GM19351 (cell line): ENCODE measurements around the gene TLL2.

Source experiments
- ATAC-seq: cut with Tn5 transposase; IDR thresholded peaks from one replicate; pipeline ENCODE4 v1.9.1; 2021; ENCODE audit warnings: mild to moderate bottlenecking, moderate library complexity; ENCODE audit not compliant: unreplicated experiment

Gene TLL2

DNA sequence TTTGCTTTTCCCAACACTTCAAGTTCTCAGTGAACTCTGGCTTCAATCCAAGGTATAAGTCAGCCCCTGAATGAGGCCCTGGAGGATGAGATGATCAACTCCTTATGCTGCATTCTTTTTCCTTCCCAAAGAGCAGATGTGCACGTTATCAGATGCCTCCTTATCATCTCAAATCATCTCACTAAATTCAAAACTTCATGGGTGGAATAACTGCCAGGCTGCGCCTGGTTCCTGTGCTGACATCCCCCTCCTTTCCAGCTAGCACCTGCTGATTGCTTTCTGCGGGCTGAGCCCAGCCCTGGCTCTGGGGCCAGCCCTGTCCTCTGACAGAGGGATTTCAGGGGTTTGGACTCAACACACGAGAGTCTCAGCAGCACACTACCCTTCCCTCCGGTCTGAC lies 44.9 kb downstream of the TLL2 start:
- no peak for ATAC-seq

DNA sequence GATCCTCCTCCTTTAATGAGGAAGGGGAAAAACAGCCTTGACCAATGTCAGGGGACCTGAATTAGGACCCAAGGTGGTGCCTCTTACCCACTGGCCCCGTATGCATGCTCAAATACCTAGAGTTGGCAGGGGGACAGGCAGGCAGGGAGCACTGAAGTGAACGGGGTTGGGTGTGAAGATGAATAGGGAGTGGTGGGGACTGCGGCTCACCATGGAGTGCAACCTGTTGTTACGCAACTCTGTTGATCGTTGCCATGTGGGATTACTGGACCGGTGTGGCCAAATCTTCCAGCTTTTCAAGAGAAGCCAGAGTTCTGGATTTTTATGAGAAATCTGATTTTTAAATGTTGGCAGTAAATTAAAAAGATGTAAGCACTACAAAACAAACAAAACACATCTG lies 48.1 kb downstream of the TLL2 start:
- ATAC-seq: no peak

DNA sequence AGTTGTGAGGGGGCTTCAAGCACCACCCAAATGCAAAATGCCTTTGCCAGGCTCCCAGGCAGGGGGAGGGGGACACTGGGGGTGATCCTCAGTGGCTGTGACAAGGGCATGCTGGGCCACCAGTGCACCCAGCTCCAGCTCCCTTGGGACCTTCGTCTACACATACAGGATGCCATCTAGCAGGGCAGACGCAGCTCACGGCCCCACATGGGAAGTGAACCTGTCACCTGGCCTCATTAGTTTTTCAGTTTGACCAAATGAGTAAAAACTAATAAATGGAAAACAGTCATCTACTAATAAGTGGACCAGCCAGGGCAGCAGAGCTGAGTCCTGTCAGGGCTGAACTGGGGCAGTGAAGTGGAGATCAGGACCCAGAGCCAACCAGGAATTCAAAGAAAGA lies 50.2 kb downstream of the TLL2 start:
- ATAC-seq: no peak

DNA sequence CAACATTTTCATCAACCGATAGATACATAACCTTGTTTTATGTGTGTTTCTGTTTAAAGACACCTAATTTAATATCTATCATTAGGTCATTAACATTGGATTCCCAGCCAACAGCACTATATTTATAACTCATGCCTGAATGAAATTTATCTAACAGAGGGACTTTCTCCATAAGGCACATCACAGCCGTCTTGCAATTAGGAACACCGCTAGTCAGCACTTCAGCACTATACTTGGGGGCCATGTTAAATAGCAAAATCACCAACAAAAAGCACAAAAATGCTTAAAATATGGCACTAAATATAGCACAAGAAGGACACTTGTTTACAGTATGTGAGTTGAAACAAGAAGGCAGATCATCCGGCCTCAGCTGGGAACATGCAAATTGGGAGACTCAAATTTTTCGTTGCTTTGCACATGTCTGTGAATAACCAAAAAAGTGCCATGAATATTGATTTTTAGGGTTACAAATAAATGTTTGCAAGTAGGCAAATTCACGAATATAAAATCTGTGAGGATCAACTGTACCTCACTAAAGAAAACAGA lies 51.0 kb downstream of the TLL2 start:
- no peak for ATAC-seq

DNA sequence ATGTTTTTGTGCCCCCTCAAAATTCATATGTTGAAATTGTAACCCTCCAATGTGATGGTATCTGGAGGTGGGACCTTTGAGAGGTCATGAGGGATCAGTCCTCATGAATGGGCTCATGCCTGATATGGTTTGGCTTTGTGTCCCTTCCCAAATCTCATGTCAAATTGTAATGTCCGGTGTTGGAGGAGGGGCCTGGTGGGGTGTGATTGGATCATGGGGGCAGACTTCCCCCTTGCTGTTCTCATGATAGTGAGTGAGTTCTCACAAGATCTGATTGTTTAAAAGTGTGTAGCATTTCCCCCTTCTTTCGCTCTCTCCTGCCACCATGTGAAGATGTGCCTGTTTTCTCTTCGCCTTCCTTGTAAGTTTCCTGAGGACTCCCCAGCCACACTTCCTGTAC lies 53.4 kb downstream of the TLL2 start:
- no peak for ATAC-seq

DNA sequence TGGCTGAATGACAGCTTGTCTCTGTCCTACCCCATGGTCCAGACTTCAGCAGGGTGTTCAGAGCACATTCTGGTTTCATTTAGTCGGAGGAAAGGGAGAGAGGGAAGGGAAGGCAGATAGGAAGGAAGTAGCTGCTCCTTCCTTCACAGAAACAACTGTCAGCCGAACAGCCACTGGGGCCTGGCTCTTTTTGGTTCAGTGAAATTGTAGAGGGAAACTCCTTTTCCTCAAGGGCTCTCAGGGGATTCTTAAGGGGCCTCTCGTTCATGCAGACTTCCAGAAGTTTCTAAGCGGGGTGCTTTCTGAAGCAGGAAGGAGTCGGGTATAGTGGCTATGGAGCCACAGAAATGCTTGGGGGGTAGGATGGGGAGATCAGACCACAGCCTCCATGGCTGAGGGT lies 56.4 kb downstream of the TLL2 start:
- ATAC-seq: no peak

DNA sequence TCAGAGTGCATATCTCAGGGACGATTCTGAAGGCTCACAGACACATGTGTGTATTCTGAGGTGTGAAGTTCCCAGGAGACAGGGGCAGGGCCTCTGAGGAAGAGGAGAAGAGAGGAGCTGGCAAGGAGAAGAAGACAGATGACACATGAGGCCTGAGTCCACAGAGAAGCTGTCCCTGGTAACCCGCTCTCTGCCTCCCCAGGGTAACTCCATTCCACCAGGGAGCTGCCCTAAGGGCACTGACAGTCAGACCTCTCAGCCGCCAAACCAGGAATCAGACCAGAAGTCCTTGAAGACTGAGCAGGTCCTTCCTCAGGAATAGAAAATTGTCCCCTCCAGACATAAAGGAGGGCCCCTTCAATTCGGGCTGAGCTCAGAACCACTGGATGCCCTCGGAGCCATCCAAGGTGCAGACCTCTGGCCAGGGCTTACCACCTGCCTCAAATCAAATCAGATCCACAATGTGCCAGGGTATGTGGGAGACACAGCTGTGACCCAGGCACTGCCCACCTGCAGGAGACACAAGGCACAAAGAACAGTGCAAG lies 57.4 kb downstream of the TLL2 start:
- ATAC-seq: no peak

DNA sequence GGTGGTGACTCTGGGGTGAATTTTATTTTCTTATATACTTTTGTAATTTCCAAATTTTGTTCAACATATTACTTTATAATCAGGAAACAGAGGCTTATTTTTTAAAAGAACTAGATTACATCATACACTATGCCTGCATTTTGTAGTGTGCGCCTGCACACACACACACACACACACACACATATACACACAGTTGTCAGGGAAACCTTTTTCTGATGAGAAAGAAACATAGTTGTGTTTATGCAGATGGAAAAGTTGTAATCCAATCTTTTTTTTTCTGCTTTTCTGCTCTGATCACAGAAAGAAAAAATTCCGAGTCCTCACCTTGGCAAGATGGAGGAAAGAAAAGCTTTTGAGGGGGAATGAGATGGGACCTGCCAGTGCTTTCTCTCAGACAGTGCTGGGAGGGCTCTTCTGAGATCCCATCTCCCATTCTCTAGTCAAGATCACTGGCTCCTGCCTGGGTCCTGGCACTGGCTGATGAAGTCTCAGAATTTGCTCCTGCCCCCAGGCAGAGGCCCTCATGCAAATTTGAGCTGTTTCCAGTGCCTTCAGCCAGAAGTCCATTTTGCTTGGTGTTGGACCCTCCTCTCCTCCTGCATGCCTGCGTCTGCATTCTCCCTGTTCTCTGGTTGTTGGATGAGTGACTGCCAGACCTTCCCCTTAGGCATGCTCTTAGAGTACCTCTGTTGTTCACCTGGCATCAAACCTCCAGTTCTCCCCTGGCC lies 59.7 kb downstream of the TLL2 start:
- ATAC-seq: no peak

DNA sequence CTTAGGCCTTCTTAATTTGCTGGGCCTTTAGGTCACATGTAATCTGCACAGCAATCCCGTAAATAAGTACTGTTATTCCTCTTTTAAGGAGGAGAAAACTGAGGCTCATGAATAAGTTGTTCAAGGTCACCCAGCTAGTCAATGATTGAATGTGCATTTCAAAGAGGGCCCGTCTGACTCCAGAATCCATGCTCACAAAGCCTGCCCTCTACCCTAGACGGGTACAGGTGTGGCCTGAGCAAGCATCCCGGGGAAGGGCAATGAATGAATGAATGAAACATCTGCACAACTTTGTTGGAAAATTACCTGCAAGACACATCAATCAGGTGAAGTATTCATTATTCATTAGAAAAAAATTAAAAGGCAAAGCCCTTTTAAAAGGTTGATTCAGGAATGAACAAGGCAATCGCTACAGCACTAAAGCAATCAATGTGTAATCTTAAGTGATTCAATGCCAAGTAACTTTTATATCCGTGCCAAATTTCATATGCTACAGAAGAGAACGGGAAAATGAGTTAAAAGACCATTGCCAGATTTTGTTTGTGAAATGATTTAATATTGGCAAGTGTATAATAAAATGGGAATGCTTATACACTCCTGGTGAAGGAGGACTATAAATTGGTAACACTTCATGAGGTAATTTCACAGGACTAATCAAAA lies 61.1 kb downstream of the TLL2 start:
- no peak for ATAC-seq

DNA sequence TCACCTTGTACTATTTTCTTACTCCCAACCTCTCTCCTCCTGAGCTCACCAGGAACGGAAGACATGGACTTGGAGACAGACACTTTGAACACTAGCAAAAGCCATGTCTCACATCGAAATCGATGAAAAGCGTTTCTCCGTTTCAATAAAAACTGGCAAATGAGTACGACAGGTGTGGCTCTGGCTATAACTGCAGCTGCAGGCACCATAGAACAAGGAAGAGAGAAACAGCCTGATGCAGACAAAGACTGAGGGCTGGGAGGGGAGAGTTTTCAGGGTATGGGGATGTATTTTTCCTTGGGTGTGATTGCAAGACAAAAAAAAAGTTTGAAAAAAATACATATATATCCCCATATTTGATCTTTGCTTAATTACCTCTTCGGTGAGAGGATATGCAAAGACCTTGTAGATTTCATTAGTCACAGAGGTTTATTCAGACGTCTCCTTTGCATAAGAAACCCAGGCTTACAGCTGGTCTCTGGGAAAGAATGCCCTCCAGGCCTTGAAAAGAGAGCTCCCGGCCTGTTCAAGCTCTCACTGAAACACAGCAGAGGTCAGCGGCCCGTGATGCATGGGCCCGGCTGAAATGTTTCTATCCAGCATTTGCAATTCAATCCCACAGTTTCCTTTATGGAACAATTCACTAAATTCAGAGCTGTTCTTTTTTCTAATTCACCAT lies 63.1 kb downstream of the TLL2 start:
- no peak for ATAC-seq

DNA sequence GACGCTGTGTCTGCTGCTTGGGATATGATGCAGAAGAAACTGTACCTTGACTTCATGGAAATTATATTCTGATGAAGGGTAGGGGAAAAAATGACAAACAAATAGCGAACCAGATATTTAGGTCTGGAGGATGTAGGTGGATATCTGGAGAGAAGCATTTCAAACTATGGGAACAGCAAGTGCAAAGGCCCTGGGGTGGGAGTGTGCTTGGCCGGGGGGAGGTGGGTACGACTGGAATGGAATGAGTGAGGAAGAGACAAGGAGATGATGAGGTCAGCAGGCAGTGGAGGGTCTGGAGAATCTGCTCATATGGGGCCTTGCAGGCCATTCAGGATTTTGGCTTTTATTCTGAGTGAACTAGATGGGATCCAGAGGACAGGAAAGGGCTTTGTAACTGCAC lies 65.2 kb downstream of the TLL2 start:
- no peak for ATAC-seq

DNA sequence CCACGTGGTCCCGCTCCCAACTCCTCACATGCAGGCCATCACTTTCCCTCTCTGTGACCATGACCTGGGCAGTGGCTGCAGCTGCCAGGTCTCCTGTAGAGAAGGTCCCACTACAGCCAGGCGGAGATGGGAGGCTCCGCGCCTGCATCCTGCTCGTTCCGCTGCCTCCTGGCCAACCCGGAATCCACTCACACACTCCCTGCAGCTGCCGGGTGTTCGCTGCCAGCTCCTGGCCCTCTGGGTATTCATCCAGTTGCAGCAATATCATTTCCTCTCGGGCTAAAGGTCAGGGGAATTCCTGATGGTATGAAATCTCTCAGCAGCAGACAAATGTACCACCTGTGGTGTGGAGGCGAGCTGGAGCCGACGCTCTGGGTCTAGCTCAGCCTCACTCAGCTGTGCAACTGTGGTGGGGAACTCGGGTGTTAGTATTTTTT lies 65.7 kb downstream of the TLL2 start:
- peak; percentile 80 for ATAC-seq

DNA sequence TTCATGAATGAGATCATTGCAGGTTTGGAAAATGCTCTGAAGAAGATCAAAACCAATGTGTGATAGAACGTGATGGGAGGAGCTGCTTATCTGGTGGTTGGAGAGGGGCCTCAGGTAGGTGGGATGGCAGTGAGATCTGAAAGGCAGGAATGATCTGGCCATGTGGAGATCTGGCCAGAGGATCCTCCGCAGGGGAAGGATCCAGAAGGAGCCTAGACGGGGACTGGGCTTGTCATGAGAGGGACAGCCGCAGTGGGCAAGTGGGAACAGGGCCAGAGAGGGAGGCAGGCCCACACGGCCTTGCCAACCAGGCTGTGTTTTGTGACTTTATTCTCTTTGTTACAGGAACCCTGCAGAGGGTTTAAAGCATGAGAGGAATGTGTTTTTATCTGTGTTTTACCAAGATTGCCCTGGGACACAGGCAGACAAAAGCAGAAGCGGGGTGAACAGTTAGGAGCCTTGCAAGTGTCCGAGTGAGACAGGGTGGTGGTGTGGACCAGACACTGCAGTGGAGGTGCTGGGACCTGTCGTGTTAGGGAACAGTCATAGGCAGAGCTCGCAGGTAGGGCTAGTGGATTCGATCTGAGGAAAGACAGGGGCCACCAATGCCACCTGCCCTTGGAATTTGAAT lies 66.6 kb downstream of the TLL2 start:
- ATAC-seq: no peak

DNA sequence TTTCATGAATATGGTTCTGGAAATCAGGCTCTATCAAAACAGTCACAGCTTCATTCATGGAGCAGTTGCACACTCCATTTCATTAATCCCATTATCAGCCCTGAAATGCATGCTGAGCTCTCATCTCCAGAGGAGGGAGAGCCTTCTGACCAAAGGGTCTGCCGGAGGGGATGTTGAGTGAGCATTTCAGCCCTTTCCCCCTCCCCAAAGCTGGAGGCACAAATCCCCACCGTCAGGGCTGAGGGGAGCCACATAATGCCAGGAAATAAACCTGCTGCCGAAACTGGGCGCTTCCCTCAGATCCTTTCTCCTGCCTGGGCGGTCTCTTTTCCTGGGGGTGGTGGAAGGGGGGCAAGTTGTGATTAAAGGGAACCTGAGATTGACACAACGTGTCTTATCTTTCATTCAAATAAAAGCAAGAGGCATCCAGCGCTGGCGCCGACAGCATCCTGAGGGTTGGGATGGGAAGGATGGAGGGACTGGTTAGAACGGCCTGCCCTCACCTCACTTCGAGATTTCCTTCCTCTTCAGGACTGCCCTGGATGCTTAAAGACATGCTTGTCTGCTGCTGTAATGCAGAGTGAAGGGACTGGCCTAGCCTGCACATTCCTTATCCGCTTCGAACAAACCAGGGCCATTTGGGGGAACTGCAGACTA lies 71.6 kb downstream of the TLL2 start:
- no peak for ATAC-seq

DNA sequence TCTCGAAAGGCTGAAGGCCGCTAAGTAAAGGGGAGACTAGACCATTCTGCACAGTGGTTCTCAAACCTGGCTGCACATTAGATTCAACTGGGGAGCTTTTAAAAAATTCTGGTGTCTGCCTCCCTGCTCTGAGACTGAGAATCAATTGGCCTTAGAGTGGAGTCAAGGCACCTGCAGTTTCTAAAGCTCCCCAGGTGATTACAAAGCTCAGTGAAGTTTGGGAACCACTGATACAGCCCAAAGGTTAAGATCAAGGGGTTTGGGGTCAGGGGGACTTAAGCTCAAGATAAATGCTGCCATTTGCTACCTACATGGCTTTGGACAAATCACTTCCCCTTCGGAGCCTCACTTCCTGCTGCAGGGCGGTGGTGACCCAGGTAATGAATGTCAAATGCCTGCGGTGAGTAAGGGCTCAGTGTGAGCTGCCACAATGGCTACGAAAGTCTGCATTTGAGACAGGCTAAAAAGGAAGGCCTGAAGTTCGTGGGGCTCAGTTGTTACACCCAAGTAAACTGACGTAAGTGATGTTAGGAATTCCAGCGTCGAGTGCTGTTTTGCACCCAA lies 72.3 kb downstream of the TLL2 start:
- ATAC-seq: no peak

DNA sequence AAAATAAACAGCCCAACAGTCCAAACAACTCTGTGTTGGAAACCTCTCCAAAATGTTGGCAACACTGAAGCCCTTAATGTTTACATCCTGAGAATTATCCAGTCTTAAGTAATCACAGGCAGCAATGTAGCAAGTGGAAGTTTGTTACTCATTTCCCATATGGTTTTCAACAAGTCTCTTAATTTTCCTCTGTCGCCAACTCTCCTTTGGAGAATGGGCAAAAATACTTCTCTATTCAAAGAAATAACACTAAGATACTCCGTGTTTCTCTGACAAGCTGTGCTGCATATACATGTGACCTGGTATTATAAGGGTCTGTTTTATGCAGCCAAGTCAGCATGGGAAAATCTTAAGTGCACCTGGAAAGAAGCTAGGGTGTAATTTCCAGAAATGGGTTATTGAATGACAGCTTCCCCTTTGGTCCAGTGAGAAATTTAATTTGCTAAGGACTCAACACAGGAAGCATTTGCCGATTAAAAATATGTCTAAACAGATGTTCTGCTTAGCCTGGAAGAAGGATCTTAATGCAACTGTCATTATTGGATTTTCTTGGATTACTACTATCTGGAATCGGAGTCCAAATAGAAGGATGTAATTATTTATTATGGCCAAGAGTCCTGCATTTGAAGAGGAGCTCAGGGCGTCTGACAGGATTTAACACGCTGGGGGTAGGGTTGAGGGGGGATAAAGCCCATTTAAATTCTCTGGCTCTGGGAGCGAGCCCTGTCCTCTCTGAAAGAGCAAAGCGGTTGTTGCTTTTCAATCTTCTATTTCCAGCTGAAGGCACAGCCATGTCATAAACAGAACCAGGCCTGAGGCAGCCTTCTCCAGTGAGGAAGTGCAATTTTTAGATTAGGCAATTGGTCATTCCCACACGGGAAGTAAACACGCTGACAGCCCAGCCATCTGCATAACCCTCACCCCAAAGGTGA lies 73.1 kb downstream of the TLL2 start:
- ATAC-seq: no peak

DNA sequence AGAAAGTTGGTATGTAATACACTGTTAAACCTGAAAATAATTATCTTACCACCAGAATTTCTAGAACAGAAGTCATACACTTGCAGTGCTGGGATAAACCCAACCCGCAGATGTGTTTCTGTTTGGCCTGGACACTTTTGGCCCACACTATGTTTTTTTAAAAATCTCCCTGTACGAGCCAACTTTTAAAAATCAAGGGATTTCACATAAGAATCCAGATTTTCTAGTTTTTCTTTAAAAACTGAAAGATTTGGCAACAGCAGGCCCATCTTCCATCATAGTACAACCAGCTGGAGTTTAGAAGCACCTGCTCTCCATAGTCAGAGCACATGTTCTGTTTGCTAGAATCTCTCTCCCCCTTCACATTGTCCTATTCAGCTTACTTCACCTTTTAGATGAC lies 74.0 kb downstream of the TLL2 start:
- no peak for ATAC-seq

DNA sequence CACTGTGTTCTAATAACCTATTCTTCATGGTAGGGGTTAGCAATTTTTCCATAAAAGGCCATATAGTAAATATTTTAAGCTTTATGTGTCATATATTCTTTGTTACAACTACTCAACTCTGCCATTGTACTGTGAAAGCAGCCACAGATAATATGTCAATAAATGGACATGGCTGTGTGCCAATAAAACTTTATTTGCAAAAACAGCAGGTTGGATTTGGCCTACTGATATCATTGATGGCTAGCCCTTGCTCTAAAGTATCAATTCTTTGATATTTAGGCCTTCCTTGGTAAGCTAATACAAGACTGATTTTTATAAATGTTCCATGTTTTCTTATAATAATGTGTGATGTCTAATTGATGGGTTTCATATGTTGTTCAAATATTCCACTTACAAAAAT lies 77.7 kb downstream of the TLL2 start:
- ATAC-seq: no peak
